Measurements from ENCODE around the gene ZNF865.

- TF ChIP-seq, protein P1, sequence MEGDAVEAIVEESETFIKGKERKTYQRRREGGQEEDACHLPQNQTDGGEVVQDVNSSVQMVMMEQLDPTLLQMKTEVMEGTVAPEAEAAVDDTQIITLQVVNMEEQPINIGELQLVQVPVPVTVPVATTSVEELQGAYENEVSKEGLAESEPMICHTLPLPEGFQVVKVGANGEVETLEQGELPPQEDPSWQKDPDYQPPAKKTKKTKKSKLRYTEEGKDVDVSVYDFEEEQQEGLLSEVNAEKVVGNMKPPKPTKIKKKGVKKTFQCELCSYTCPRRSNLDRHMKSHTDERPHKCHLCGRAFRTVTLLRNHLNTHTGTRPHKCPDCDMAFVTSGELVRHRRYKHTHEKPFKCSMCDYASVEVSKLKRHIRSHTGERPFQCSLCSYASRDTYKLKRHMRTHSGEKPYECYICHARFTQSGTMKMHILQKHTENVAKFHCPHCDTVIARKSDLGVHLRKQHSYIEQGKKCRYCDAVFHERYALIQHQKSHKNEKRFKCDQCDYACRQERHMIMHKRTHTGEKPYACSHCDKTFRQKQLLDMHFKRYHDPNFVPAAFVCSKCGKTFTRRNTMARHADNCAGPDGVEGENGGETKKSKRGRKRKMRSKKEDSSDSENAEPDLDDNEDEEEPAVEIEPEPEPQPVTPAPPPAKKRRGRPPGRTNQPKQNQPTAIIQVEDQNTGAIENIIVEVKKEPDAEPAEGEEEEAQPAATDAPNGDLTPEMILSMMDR (IDR thresholded peaks at IDR 0.05) = no peak
- TF ChIP-seq POLR2AphosphoS5 (IDR thresholded peaks at IDR 0.05) = no peak
These were observed 55.0 kb downstream of the ZNF865 start for GRCh38 chr19:55660404-55660803.
